Skeletal muscle cell (primary cell): ENCODE data around the gene SLC16A6.
"Not testable (repeated sequence)": the region's sequence is repeated elsewhere in the genome, so short reads cannot be mapped to it uniquely, and the experiment has no call there.

ENCODE experiments used
- DNase-seq: peaks from one replicate; pipeline ENCODE4 v3.0.0-alpha.2; 2010; ENCODE audit warnings: low read depth
- H3K4me3 ChIP-seq: 2 replicates; pipeline ENCODE4 v1.5.1; 2011; ENCODE audit warnings: low read depth, mild to moderate bottlenecking, control low read depth, low read length, moderate library complexity

Gene SLC16A6

DNA sequence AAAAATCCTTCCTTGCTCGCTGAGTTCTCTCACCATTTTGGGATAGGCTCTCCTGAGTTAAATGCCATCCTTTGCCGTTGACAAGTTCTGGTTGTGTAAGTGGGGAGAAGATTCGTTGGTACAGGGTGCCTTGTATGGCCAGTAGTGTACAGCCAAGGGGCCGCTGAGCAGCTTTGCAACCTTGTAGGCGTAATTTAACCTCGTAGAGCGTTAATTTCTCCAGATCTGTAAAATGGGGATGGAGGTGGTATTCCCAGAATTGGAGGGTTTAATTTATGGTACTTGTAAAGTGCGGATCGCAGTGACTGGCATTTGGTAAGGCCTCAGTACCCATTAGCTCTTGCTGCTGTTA lies 1.7 kb upstream of the SLC16A6 start:
- no peak overlapping the region for H3K4me3 ChIP-seq

DNA sequence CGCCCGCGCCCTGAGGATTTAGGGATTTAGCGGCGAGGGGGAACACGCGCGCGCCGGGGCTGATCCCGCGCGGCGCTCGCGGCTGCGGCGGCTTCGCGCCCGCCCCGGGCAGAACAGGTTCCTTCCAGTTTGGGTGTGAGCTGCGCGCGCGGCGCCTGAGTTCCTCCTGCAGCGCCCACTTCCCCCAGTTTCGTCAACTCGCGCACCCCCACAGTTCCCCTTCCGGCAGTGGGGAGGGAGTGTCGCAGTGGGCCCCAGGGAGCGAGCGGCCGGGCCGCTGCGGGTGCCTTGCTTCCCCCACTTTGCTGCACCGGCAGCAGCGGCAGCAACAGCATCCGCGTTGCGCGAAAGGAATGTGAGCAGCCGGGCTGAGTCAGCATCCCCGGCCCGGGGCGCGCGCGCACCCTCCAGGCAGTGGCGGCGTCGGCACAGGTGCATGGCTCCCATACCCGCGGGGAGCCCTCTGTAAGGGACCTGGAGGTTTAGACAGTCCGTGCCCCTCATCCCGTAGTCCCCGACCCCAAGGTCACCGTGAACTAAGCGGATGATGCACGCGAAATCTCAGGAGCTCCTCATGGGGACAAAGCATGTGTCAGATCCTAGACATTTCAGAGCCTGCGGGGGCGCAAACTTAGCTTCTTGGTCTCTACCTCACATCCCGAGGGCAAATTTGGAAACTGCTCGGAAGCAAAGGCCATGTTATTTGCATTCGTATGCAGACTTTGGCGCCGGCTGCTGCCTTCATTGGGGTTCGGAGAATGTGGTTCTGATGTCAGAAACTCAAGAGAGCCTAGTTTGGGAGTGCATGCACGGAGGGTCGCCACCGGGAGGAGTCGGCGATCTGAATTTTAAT lies 1.1 kb upstream of the SLC16A6 start:
- peak overlapping the region; percentile 63 for H3K4me3 ChIP-seq
- DNase-seq: no peak

More for the DNA sequence above, 1.7 kb upstream of the SLC16A6 start:
- no peak for DNase-seq

DNA sequence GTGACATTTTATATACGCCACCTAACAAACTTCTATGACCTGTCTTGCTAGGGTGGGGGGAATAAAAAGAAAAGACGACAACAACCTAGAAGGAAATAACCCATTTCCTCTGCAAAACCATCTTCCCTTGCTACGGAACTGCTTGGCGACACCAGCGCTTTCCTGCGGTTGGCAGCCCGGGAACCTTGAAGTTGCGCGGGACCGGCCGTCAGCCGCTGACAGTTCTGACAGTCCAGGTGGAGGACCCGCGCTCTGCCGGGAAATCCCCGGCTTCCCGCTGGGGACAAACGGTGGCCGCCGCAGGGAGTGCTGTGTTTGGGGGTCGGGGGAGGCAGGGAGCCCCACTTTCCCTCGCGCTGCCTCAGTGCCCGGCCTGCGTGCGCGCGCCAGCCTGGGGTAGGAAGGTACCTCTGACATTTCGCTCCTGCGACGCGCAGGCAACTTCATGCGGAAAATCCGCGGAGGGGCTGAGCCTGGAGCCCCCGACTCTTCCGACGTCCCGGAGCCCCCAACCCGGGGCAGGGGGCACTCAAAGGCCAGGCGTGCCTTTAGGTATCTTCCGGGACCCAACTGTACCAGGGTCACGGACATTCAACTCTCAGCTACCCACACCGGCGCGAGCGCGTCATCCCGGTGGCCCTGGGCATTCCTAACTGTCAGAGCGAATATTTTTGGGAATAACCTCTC lies 516 bp downstream of the SLC16A6 start:
- DNase-seq: no peak

DNA sequence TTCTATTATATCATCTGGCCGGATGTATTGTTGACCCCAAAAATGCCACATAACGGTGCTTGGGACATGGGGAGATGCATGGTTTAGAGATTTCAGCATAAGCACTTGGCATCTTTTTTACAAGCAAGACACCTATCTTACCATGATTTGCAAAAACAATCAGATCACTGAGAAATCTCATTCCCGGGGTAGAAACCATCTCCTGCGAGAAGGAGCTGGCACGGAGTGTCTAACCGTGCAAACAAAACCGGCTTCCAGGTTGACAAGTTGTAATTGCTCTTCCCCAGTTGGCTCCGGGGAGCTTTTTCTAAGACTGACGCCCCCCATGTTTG lies 1.0 kb downstream of the SLC16A6 start:
- DNase-seq: no peak
- H3K4me3 ChIP-seq: no peak overlapping the region

More for the DNA sequence above, 516 bp downstream of the SLC16A6 start:
- peak overlapping the region; percentile 63 for H3K4me3 ChIP-seq

DNA sequence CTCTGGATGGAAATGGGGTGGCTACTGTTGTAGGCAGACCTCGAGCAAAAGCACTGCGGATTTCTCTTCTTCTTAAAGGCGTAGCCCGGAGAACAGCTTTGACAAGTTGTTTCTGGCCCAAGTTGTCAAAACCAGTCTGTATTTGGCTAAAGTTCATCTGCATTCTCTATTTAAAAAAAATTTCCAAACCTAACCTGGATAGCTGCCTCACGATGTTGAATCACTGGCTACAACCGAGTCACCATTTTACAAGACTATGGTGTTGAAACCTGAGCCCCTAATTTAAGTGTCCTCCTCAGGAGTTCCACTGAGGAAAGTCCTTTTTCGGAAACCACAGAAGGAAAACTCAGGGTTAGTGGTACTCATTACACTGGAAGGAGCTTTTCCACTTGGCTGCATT lies 1.5 kb downstream of the SLC16A6 start:
- DNase-seq: no peak
- no peak overlapping the region for H3K4me3 ChIP-seq

DNA sequence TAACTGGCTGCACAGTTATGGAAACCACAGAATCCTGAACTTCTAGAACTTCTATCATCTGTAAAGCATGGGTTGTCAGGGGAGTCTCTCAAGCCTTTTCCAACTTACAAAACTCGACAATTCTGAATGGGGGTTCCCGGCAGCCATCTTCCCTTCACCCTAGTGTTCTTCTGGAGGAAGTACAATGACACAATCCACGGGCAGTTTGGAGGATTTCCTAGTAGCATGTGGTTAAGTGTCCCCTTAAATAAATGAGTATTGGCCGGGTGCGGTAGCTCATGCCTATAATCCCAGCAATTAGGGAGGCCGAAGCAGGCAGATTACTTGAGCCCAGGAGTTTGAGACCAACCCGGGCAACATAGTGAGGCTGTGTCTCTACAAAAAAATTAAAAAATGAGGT lies 2.1 kb downstream of the SLC16A6 start:
- DNase-seq: no peak
- no peak overlapping the region for H3K4me3 ChIP-seq

DNA sequence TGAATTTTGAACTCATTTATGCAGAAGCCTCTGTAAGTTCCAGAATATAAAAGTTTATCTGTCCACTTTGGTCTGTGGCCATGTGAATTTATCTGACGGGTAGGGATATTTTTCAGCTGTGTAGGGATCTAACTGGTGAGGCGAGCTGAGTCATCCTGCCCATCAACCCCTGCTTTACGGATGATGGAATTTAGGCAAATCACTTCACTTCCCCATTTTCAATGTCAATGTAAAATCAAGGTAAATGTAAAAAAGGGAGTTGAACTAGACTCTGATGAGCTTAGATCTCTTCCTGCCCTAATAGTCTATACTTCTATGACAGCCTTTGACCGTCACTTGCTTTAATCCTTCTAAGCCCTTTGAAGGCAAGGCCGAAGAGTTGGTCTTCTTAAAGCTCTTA lies 2.6 kb downstream of the SLC16A6 start:
- H3K4me3 ChIP-seq: no peak overlapping the region
- DNase-seq: no peak

DNA sequence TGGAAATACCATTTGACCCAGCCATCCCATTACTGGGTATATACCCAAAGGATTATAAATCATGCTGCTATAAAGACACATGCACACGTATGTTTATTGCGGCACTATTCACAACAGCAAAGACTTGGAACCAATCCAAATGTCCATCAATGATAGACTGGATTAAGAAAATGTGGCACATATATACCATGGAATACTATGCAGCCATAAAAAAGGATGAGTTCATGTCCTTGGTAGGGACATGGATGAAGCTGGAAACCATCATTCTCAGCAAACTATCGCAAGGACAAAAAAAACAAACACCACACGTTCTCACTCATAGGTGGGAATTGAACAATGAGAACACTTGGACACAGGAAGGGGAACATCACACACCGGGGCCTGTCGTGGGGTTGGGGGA lies 9.0 kb downstream of the SLC16A6 start:
- not testable (repeated sequence) for DNase-seq, H3K4me3 ChIP-seq

DNA sequence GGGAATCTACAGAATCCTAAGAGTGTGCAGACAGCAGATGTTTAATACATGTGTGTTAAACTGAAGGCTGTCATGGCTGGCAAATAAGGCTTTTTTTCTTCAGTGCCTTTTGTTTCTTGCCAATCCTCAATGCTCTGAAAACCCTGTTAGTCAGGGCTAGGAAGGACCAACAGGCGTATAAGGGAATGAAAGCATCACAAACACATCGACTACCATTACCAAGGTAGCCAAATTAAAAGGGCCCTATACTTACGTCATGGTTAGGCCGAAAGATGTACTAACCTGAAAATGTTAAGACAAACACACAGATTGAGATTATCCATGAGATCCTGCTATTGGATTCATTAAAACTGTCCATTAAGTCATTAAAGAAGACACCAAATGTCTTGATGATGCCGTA lies 13.1 kb downstream of the SLC16A6 start:
- no peak overlapping the region for H3K4me3 ChIP-seq
- no peak for DNase-seq

DNA sequence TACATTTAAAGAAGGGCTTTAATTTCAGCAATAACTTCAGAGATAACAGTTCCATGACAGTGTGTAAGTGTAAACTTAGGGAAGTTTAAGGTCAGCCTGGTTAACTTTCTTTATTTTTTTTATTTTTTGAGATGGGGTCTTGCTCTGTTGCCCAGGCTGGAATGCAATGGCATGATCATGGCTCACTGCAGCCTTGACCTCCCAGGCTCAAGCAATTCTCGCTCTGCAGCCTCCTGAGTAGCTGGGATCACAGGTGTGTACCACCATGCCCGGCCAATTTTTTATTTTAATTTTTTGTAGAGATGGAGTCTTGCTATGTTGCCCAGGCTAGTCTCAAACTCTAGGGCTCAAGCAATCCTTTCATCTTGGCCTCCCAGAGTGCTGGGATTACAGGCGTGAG lies 14.6 kb downstream of the SLC16A6 start:
- H3K4me3 ChIP-seq, DNase-seq: not testable (repeated sequence)

DNA sequence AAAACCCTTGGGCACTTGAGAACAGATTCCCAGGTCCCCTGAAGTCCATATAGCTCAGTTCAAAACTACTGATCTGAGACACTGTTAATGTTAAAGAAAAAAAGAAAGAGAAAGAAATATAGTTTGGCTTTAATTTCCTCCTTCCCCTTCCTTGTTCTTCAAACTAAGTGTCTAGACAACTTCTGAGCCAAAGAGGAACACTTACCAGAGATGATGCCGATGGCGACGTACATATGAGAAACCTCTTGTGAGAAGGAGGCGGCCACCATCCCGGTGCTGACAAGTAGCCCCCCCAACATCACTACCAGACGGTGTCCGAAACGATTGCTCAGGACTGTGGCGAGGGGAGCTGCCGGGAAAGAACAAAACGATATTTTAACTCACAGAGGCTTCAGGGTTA lies 17.2 kb downstream of the SLC16A6 start:
- H3K4me3 ChIP-seq: no peak overlapping the region
- DNase-seq: no peak

DNA sequence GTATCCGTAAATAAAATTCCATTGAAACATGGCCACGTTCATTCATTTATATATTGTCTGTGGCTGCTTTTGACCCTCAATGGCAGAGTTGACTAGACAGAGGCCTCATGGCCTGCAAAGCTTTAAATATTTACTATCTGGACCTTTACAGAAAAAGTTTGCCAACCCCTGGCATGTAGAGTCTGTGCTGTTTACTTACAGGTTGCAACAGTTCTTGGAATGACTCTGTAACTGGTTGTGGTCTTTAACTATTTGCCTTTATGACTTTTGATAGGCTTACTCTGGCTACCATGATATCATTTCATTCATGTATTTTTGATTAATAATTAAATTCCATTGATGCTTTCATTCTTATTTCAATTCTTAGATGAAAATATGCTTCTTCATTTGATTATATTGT lies 25.1 kb downstream of the SLC16A6 start:
- H3K4me3 ChIP-seq, DNase-seq: not testable (repeated sequence)

DNA sequence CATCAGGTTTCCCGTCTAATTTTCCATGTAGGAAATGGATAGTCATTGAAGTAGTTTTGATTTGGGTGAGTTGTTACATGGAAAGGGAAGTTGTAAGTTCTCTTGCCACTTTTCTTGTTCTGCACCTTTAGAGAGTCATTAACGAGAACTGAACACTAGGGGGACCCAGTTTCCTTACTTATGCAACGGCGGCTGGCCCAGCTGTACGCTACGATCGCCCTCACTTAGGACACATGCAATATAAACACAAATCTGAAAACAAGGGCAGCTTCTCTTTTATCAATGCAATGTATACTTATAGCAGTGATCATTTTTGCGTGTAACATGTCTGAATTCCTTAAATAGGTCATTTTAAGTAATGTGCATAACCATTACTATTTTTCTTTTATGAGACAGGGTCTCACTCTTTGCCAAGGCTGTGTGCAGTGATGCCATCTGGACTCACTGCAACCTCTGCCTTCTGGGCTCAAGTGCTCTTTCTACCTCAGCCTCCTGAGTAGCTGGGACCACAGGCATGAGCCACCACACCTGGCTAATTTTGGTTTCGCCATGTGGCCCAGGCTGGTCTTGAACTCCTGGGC lies 27.7 kb downstream of the SLC16A6 start:
- DNase-seq: not testable (repeated sequence)

DNA sequence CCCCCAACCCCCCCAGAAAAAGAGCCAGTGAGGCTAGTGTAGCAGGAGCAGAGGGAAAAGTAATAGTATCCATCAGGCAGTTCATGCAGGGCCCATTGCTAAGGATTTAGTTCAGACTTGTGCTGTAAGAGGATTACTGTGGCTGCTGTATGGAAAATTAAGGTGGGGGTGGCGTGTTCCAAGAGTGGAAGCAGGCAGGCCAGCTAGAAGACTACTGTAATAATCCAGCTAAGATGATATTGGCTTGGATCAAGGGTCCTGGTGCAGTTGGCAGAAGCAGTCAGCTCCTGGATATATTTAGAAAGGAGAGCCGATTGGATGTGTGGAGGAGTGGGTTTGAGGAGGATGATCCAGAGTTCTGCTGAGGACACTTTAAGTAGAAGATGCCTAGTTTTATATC lies 28.5 kb downstream of the SLC16A6 start:
- DNase-seq, H3K4me3 ChIP-seq: not testable (repeated sequence)

More for the DNA sequence above, 27.7 kb downstream of the SLC16A6 start:
- not testable (repeated sequence) for H3K4me3 ChIP-seq

DNA sequence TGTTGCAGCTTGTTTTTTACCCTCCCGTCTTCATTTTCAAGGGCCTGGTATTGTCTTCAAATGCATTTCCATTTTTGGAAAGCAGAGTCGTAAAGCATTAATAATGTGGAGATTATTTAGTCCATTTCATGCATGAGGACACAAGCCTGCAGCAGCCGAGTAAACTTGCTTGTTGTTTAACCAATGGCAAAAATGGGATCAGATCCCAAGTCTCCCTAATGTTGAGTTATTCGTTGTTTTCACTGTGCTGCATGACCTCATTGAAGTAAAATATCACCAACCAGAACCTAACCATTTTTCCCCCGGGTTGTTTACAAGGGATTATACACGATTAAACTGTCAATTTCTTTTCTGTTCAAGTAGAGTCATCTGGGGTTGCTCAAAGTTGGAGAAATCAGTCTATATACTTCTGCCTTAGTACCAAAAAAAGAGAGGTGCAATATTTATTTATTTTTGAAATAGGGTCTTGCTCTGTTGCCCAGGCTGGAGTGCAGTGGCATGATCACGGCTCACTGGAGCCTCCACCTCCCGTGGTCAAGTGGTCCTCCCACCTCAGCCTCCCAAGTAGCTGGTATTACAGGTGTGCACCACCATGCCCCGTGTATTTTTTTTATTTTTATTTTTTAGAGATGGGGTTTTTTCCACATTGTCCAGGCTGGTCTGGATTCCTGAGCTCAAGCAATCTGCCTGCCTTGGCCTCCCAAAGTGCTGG lies 30.7 kb downstream of the SLC16A6 start:
- H3K4me3 ChIP-seq: no peak overlapping the region

DNA sequence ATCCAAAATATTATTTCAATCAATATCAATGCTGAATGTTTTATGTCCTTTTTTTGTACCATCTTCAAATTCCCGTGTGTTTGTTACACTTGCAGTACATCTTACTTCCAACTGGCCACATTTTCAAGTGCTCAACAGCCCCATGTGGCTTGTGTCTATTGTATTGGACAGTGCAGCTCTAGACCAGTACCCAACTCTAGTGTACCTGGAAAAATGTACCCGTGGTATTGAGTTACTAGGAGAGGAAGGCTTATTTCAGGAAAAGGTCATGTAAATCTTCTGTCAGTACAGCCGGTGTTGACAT lies 31.3 kb downstream of the SLC16A6 start:
- DNase-seq, H3K4me3 ChIP-seq: not testable (repeated sequence)

More for the DNA sequence above, 30.7 kb downstream of the SLC16A6 start:
- no peak for DNase-seq

DNA sequence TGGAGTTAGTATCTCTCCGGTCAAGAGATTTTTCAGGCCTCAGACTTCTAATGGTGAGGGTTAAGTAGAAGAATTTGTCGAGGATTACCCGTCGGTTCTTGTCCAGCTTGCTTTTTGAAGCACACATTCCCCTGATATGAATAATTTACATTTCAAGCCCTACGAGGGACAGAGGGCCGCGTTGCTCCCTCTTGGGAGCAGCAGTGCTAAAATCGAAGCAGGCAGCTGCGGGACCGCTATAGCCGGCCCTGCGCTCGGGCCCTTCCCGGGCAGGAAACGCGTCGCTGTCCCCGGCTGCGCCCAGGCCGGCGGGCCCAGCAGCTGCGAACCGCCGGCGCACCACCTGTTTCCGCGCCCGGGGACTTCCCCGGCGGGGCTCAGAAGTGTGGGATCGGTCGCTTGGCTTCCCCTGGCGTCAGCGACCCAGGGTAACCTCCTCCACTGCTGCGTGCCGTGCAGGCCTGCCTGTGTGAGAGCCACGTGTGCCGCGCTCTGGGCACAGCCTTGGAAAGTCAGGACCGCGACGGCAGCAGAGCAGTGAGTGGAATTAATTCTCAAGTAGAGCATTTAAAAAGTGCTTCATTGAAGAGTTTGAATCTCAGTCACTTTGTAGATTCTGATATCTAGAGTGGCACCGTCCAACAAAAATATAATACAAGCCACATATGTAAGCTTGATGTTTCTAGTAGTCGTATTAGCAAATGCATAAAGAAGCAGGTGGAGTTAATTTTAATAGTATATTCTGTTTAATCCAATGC lies 31.9 kb downstream of the SLC16A6 start:
- not testable (repeated sequence) for DNase-seq, H3K4me3 ChIP-seq

DNA sequence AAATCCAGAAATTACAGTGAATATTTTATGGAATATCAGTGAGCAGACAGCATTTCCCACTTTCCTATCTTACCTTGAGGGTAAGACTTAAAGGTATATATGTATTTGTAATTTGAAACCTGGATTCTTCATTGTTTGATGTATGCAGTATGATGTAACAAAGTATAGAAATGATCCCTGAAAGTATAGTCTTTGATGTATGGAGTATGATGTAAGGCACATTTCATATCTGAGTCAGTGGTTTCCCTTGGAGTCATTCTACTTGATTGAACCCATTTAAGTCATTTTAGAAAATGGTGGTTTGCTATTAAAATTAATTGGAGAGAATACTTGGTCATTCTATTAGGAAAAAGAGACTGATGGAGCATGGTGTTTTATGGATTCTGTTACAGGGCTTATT lies 33.0 kb downstream of the SLC16A6 start:
- DNase-seq: no peak
- H3K4me3 ChIP-seq: no peak overlapping the region

DNA sequence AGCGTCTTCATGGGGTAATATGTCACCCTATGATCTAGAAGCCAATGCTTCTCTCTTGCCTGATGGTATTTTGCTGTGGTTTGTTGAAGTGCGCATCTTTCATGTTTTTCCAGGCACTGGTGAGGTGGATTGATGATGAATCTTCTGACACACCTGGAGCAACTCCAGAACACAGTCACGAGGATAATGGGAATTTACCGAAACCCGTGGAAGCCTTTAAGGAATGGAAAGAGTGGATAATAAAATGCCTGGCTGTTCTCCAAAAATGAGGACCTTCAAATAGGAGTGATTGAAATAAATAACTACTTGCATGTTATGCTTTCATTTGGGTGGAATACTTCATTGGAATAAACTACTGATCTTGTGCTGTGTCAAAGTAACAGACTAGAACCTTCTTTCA lies 34.2 kb downstream of the SLC16A6 start:
- H3K4me3 ChIP-seq, DNase-seq: not testable (repeated sequence)
